CD8-positive, alpha-beta memory T cell (primary cell): ENCODE data around the gene TJAP1. TPM values are rescaled to one million over a fixed set of nuclear protein-coding genes. Genes with fewer than 3 reads are reported as not detected.

Experiments
- CTCF ChIA-PET: fragments of 350-600 bp; sonication (Branson Sonifier 250); formaldehyde crosslinking; loops from one replicate; lab custom pipeline; 2021; ENCODE audit warnings: antibody characterized with exemption; lab: Charles Lee
- POLR2A ChIA-PET: fragments of 350-600 bp; sonication (Branson Sonifier 250); formaldehyde crosslinking; loops from one replicate; lab custom pipeline; 2021; ENCODE audit warnings: antibody characterized with exemption; lab: Charles Lee
- DNase-seq, 5 donors: peaks; one replicate each; pipeline versions ENCODE4 v3.0.0 to v3.0.0-alpha.2; 2020 to 2022; ENCODE audit warnings: mixed read lengths in 1 of 5
- H3K27ac ChIP-seq: one replicate; pipeline ENCODE4 v1.7.0; 2013; ENCODE audit warnings: low read depth, mild to moderate bottlenecking, low read length, moderate library complexity
- H3K27me3 ChIP-seq: 2 replicates; pipeline ENCODE4 v1.7.0; 2013; ENCODE audit warnings: low read length, mild to moderate bottlenecking; ENCODE audit not compliant: insufficient read depth, poor library complexity, severe bottlenecking
- H3K36me3 ChIP-seq: 2 replicates; pipeline ENCODE4 v1.7.0; 2013; ENCODE audit warnings: mild to moderate bottlenecking, low read length, moderate library complexity; ENCODE audit not compliant: insufficient read depth
- H3K4me1 ChIP-seq: 2 replicates; pipeline ENCODE4 v1.7.0; 2013; ENCODE audit warnings: mild to moderate bottlenecking, low read length, moderate library complexity; ENCODE audit not compliant: insufficient read depth
- H3K4me3 ChIP-seq: 2 replicates; pipeline ENCODE4 v1.7.0; 2013; ENCODE audit warnings: mild to moderate bottlenecking, low read length
- H3K9me3 ChIP-seq: 2 replicates; pipeline ENCODE4 v1.7.0; 2013; ENCODE audit warnings: mild to moderate bottlenecking, low read length
- H3K27ac Mint-ChIP-seq, 8 donors: one replicate each; pipeline ENCODE4 v1.8.0; 2020 to 2021; ENCODE audit warnings: mixed read lengths in 8 of 8, mild to moderate bottlenecking in 6 of 8, inconsistent platforms in 3 of 8, moderate library complexity in 3 of 8
- H3K27me3 Mint-ChIP-seq, 2 donors: one replicate each; pipeline ENCODE4 v1.8.0; 2020 to 2021; ENCODE audit warnings: mixed read lengths in 2 of 2, mild to moderate bottlenecking in 1 of 2, moderate library complexity in 1 of 2
- H3K36me3 Mint-ChIP-seq, 3 donors: one replicate each; pipeline ENCODE4 v1.8.0; 2020 to 2021; ENCODE audit warnings: mixed read lengths in 3 of 3, inconsistent platforms in 1 of 3, mild to moderate bottlenecking in 1 of 3
- H3K4me1 Mint-ChIP-seq, 3 donors: one replicate each; pipeline ENCODE4 v1.8.0; 2020 to 2021; ENCODE audit warnings: mixed read lengths in 3 of 3, inconsistent platforms in 1 of 3, mild to moderate bottlenecking in 1 of 3
- H3K4me3 Mint-ChIP-seq, 7 donors: one replicate each; pipeline ENCODE4 v1.8.0; 2020 to 2021; ENCODE audit warnings: mixed read lengths in 7 of 7, mild to moderate bottlenecking in 6 of 7, moderate library complexity in 4 of 7, inconsistent platforms in 2 of 7
- H3K9me3 Mint-ChIP-seq, 5 donors: one replicate each; pipeline ENCODE4 v1.8.0; 2020 to 2022; ENCODE audit warnings: mixed read lengths in 5 of 5, mild to moderate bottlenecking in 3 of 5, moderate library complexity in 2 of 5, inconsistent platforms in 1 of 5
- polyA plus RNA-seq: library from polyadenylated mRNA; unstranded; fragments of 300-500 nt; fragmentation: Illumina TruSeq; gene quantifications from one replicate; pipeline ENCODE4 v1.2.3, GENCODE V29; 2021
- total RNA-seq, 2 experiments: library from RNA; stranded (reverse); gene quantifications; one replicate each; pipeline ENCODE4 v1.2.3, GENCODE V29; 2021

TJAP1 gene
- total RNA-seq (10 to 100 TPM; 48.8 to 49.1 TPM), polyA plus RNA-seq (11.8 TPM)

DNA sequence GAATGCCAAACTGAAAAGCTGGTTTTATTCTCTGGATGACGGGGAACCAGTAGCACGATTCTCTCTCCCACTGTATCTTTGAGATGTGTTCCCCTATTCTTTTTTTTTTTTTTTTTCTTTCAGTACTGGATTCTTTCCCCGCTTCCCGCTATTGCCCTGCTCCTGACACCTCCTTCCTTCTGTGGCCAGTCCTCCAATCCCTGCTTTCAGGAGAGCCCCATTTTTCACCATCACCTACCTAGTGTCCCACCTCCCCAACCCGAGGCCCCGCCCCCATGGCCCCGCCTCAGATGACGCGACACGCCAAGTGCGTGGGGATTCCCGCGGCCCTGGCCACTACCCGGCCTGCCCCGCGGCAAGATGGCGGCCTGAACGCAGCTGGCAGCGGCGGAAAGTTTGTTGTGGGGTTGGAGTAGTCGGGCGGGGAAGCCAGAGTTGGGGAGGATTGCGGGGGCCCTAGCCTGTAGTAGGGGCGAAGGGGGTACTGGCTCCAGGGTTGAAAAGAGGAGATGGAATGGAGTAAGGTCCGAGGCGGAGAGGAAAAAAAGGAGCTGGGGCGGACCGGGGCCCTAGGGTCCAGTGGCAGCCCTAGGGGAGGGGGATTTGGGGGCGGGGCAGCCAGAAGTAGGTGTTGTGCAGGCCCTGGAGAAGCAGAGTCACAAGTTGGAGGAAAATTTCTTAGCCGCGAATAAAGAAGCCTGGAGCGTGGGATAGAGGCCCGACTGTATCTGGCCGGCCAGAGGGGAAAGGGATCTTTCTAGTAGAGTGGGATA, at the start of gene TJAP1:
Gene TJAP1 (plus strand): TSS at position 336 of the 773 bp plus-strand sequence. CDS start 21,432 bp downstream, outside the sequence.
- H3K4me1 Mint-ChIP-seq: peaks cover 42 to 56% (median 53%) of the 10 kb centered on the region in 3 donors
- H3K9me3 ChIP-seq: no peaks in the 10 kb centered on the region
- H3K4me3 ChIP-seq: peak within 1 kb of the TSS; percentile 65
- peak within 1 kb of the TSS; percentile 81 to 99 (median 88) for H3K4me3 Mint-ChIP-seq
- H3K27ac Mint-ChIP-seq: peak within 1 kb of the TSS; percentile 89 to 100 (median 97)
- DNase-seq: peak; percentile 92 to 97 (median 95)
- H3K27ac ChIP-seq: peak within 1 kb of the TSS; percentile 92
- CTCF ChIA-PET: interaction anchor here (0.7 to 2.9 kb wide), 6 partner anchors 18 to 108 kb away, joined by 3 to 10 read pairs (median 6); partner anchors contain the start of genes DLK2 and ZNF318
- no peaks in the 10 kb centered on the region for H3K27me3 Mint-ChIP-seq
- POLR2A ChIA-PET: interaction anchor here (0.6 to 1.2 kb wide), 9 partner anchors 17 to 731 kb away, joined by 4 to 7 read pairs (median 5); partner anchors contain the start of genes ABCC10, POLR1C, YIPF3 and ZNF318
- peaks cover 0 to 23% (median 3%) of the 10 kb centered on the region in 3 donors for H3K36me3 Mint-ChIP-seq
- H3K36me3 ChIP-seq: no peaks in the 10 kb centered on the region
- no peaks in the 10 kb centered on the region for H3K27me3 ChIP-seq
- no peaks in the 10 kb centered on the region for H3K9me3 Mint-ChIP-seq
- H3K4me1 ChIP-seq: peaks cover 16% of the 10 kb centered on the region

DNA sequence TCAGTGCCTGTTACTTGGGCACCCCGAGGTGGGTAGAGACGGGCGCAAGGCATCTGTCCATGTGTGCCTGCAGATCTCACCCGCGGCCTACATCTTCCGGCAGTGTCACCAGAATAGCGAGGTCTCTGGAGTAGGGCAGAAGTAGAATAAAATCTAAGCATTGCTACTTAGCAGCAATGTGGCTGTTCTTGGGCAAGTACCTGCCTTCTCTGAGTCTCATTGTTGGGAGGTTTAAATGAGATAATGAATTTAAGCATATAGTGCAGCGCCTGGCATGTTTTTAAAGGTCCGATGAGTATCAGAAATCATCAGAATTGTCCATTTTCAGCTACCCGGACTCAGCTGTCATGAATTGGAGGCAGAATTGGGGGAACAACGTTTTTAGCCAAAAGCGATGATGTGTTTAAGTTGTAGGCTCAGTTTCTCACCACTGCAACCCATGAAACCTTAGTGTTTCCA, 49.2 kb upstream of the TJAP1 start:
- Mint-ChIP-seq H3K36me3 (peaks cover 0 to 31% (median 0%) of the 10 kb centered on the region in 3 donors), H3K27me3 (peaks cover 0 to 2% of the 10 kb centered on the region in 2 donors), H3K27ac (peak overlapping the region; percentile 85 to 98 (median 97)), H3K4me3 (peak overlapping the region; percentile 93 to 99 (median 96)), H3K4me1 (peaks cover 24 to 39% (median 27%) of the 10 kb centered on the region in 3 donors), H3K9me3 (no peaks in the 10 kb centered on the region)
- ChIA-PET POLR2A (interaction anchor here (0.6 to 2.0 kb wide), 3 partner anchors 45 to 203 kb away, joined by 3 to 8 read pairs (median 4); no protein-coding TSS in a partner anchor), CTCF (interaction anchor here (1.0 to 1.5 kb wide), 6 partner anchors 14 to 200 kb away, joined by 3 to 7 read pairs (median 4); no protein-coding TSS in a partner anchor)
- no peaks in the 10 kb centered on the region for H3K27me3 ChIP-seq
- peak overlapping the region; percentile 81 for H3K27ac ChIP-seq
- H3K4me1 ChIP-seq: peaks cover 16% of the 10 kb centered on the region
- H3K9me3 ChIP-seq: no peaks in the 10 kb centered on the region
- peak overlapping the region; percentile 82 for H3K4me3 ChIP-seq
- H3K36me3 ChIP-seq: peaks cover 5% of the 10 kb centered on the region
- DNase-seq: no peak

DNA sequence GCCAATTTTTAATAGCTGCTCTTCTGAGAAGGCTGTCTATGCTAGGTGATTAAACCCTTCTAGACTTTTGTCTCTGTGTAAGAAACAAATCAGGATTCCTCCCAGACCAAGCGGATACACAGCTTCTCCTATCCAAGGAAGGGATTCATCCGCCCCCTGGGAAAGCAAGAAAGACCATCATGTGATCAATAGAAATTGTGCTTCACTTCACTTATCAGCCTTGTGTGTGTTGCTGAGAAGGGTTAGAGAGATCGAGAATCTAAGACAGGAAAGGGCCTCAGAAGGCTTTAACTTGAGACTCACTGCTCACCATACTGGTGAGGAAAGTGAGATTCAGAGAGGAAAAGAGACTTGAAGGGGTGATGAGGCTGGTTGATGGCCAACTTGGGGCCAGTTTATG, 48.5 kb upstream of the TJAP1 start:
- H3K27me3 Mint-ChIP-seq: peaks cover 0 to 2% of the 10 kb centered on the region in 2 donors
- peaks cover 8% of the 10 kb centered on the region for H3K36me3 ChIP-seq
- peaks cover 16% of the 10 kb centered on the region for H3K4me1 ChIP-seq
- H3K27ac ChIP-seq: peak overlapping the region; percentile 81
- no peaks in the 10 kb centered on the region for H3K9me3 ChIP-seq
- peak overlapping the region; percentile 82 for H3K4me3 ChIP-seq
- no peaks in the 10 kb centered on the region for H3K9me3 Mint-ChIP-seq
- POLR2A ChIA-PET: interaction anchor here (2.0 kb wide), 1 partner anchor 45 kb away, joined by 8 read pairs; no protein-coding TSS in a partner anchor
- peaks cover 0 to 35% (median 0%) of the 10 kb centered on the region in 3 donors for H3K36me3 Mint-ChIP-seq
- H3K4me3 Mint-ChIP-seq: peak overlapping the region; percentile 93 to 99 (median 96)
- H3K27me3 ChIP-seq: no peaks in the 10 kb centered on the region
- CTCF ChIA-PET: interaction anchor here (1.0 to 1.5 kb wide), 4 partner anchors 24 to 201 kb away, joined by 3 to 7 read pairs (median 4); no protein-coding TSS in a partner anchor
- H3K4me1 Mint-ChIP-seq: peaks cover 24 to 39% (median 27%) of the 10 kb centered on the region in 3 donors
- DNase-seq: no peak
- H3K27ac Mint-ChIP-seq: peak overlapping the region; percentile 85 to 98 (median 97)

GRCh38 chr6:43432009-43432945, 45.1 kb upstream of the TJAP1 start:
- H3K36me3 Mint-ChIP-seq: peaks cover 0 to 60% (median under 1%) of the 10 kb centered on the region in 3 donors
- ChIA-PET CTCF (interaction anchor here (1.3 to 1.6 kb wide), 3 partner anchors 22 to 74 kb away, joined by 4 to 5 read pairs (median 4); no protein-coding TSS in a partner anchor), POLR2A (no interaction called here)
- Histone ChIP-seq H3K9me3 (no peaks in the 10 kb centered on the region), H3K4me3 (no peak overlapping the region), H3K27ac (no peak overlapping the region), H3K36me3 (peaks cover 8% of the 10 kb centered on the region), H3K27me3 (no peaks in the 10 kb centered on the region), H3K4me1 (peaks cover 11% of the 10 kb centered on the region)
- peaks cover 19 to 31% (median 22%) of the 10 kb centered on the region in 3 donors for H3K4me1 Mint-ChIP-seq
- no peak overlapping the region for H3K4me3 Mint-ChIP-seq
- peaks cover 0 to 3% of the 10 kb centered on the region in 2 donors for H3K27me3 Mint-ChIP-seq
- no peak for DNase-seq
- no peaks in the 10 kb centered on the region for H3K9me3 Mint-ChIP-seq
- H3K27ac Mint-ChIP-seq: peak overlapping the region in 2 of 8 donors; percentile 63 to 73

- CTCF ChIA-PET: interaction anchor here (1.3 to 1.6 kb wide), 2 partner anchors 21 to 74 kb away, joined by 4 read pairs; no protein-coding TSS in a partner anchor
- Histone ChIP-seq H3K36me3 (peaks cover 8% of the 10 kb centered on the region), H3K27ac (no peak overlapping the region), H3K27me3 (no peaks in the 10 kb centered on the region), H3K4me1 (peaks cover 10% of the 10 kb centered on the region), H3K4me3 (no peak overlapping the region), H3K9me3 (no peaks in the 10 kb centered on the region)
- Mint-ChIP-seq H3K27ac (no peak overlapping the region), H3K36me3 (peaks cover 0 to 59% (median 4%) of the 10 kb centered on the region in 3 donors), H3K4me1 (peaks cover 14 to 26% (median 18%) of the 10 kb centered on the region in 3 donors), H3K27me3 (peaks cover 0 to 2% of the 10 kb centered on the region in 2 donors), H3K4me3 (peak overlapping the region in 1 of 7 donors; percentile 70), H3K9me3 (no peaks in the 10 kb centered on the region)
- POLR2A ChIA-PET: no interaction called here
- no peak for DNase-seq
Measured at GRCh38 chr6:43433148-43433547, 44.2 kb upstream of the TJAP1 start.

DNA sequence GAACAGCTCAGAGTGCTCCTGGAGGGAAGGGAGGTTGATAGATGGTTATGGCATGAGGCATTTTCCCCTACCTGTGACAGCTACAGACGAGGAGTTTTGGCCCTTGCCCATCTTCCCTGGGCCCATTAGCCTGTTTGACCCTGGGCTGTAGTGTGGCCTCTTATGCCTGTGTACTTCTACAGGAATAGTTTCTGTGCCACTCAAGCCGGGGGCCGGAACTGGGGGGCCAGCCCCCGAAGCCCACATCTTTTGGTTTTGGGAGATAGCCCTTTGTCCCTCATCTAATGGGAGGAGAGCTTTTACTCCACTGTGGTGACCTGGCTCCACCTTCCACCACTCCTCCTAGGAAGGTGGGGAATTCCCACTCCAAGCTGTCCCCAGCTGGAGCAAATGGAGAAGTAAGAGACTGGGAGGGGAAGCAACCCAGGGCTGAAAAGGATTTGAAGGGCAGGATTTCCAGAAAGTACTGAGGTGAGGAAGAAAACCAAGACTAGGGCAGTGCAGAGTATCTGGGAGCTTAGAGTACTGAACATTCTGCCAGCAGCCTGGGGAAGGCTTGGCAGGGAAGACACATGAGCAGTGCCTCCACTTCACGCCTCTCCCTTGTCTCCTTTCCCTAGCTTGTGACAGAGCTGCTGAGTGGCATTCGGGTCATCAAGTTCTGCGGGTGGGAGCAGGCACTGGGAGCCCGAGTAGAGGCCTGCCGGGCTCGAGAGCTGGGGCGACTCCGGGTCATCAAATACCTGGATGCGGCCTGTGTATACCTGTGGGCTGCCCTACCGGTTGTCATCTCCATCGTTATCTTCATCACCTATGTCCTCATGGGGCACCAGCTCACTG, 43.1 kb upstream of the TJAP1 start:
- Mint-ChIP-seq H3K9me3 (no peaks in the 10 kb centered on the region), H3K27me3 (peaks cover 0 to 2% of the 10 kb centered on the region in 2 donors)
- POLR2A ChIA-PET: no interaction called here

More for the DNA sequence above, 43.1 kb upstream of the TJAP1 start:
- no peak overlapping the region for H3K4me3 ChIP-seq
- no peak for DNase-seq
- peak overlapping the region in 2 of 8 donors; percentile 66 to 73 for H3K27ac Mint-ChIP-seq
- peaks cover 5 to 15% (median 8%) of the 10 kb centered on the region in 3 donors for H3K4me1 Mint-ChIP-seq
- CTCF ChIA-PET: interaction anchor here (0.7 to 1.6 kb wide), 3 partner anchors 21 to 72 kb away, joined by 3 to 4 read pairs (median 3); partner anchors contain the start of gene DLK2
- peaks cover 16% of the 10 kb centered on the region for H3K36me3 ChIP-seq
- H3K27ac ChIP-seq: no peak overlapping the region
- H3K9me3 ChIP-seq: no peaks in the 10 kb centered on the region
- peaks cover 0 to 61% (median 4%) of the 10 kb centered on the region in 3 donors for H3K36me3 Mint-ChIP-seq
- H3K4me1 ChIP-seq: no peaks in the 10 kb centered on the region
- no peaks in the 10 kb centered on the region for H3K27me3 ChIP-seq
- no peak overlapping the region for H3K4me3 Mint-ChIP-seq
